Common myeloid progenitor, CD34-positive (primary cell): ENCODE data around the gene DCP2.

Experiments
- CTCF ChIA-PET: fragments of 350-600 bp; sonication (Branson Sonifier 250); formaldehyde crosslinking; loops from one replicate; lab custom pipeline; 2021; ENCODE audit warnings: antibody characterized with exemption; lab: Charles Lee
- POLR2A ChIA-PET: fragments of 350-600 bp; sonication (Branson Sonifier 250); formaldehyde crosslinking; loops from one replicate; lab custom pipeline; 2021; ENCODE audit warnings: antibody characterized with exemption; lab: Charles Lee
- DNase-seq, 3 donors: peaks; one replicate each; pipeline versions ENCODE4 v3.0.0 to v3.0.0-alpha.2; 2013
- H3K27ac ChIP-seq, 2 experiments: 1 replicate in 1 of 2; 2 replicates in 1 of 2; pipeline ENCODE4 v1.7.0; 2013; ENCODE audit warnings: inconsistent platforms in 2 of 2, low read length in 2 of 2, mild to moderate bottlenecking in 2 of 2, low read depth in 1 of 2, moderate library complexity in 1 of 2; ENCODE audit not compliant: severe bottlenecking in 2 of 2, insufficient read depth in 1 of 2, poor library complexity in 1 of 2
- H3K27me3 ChIP-seq, 5 experiments: replicated peaks in 2 of 5; 1 replicate in 3 of 5; 2 replicates in 2 of 5; pipeline versions ENCODE4 v1.6.1 to v1.7.0; 2013; ENCODE audit warnings: low read length in 4 of 5, mild to moderate bottlenecking in 2 of 5, moderate library complexity in 2 of 5, inconsistent platforms in 1 of 5; ENCODE audit not compliant: insufficient read depth in 5 of 5, control insufficient read depth in 4 of 5
- H3K36me3 ChIP-seq, 4 experiments: 1 replicate in 2 of 4; 2 replicates in 2 of 4; pipeline versions ENCODE4 v1.6.1 to v1.7.0; 2013; ENCODE audit warnings: low read length in 3 of 4, control low read depth in 1 of 4, mild to moderate bottlenecking in 1 of 4; ENCODE audit not compliant: control insufficient read depth in 4 of 4, insufficient read depth in 4 of 4
- H3K4me1 ChIP-seq, 4 experiments: 1 replicate in 3 of 4; 2 replicates in 1 of 4; pipeline versions ENCODE4 v1.6.1 to v1.7.1; 2013; ENCODE audit warnings: low read length in 3 of 4, mild to moderate bottlenecking in 3 of 4, control low read depth in 1 of 4, inconsistent platforms in 1 of 4, moderate library complexity in 1 of 4; ENCODE audit not compliant: control insufficient read depth in 4 of 4, insufficient read depth in 4 of 4; ENCODE audit errors: control extremely low read depth in 1 of 4
- H3K4me3 ChIP-seq, 7 experiments: 1 replicate in 4 of 7; 2 replicates in 3 of 7; pipeline versions ENCODE4 v1.5.1 to v1.7.0; 2013; ENCODE audit warnings: mild to moderate bottlenecking in 7 of 7, low read length in 6 of 7, moderate library complexity in 6 of 7, inconsistent platforms in 2 of 7, low read depth in 2 of 7, control low read depth in 1 of 7; ENCODE audit not compliant: insufficient read depth in 4 of 7, control insufficient read depth in 1 of 7; ENCODE audit errors: extremely low read depth in 1 of 7
- H3K9me3 ChIP-seq, 5 experiments: 1 replicate in 4 of 5; 2 replicates in 1 of 5; pipeline versions ENCODE4 v1.6.1 to v1.7.1; 2013; ENCODE audit warnings: low read length in 4 of 5, mild to moderate bottlenecking in 2 of 5, inconsistent platforms in 1 of 5, low read depth in 1 of 5, moderate library complexity in 1 of 5; ENCODE audit not compliant: control insufficient read depth in 4 of 5, insufficient read depth in 2 of 5; ENCODE audit errors: control extremely low read depth in 1 of 5
- WGBS: methylation state at CpG from one replicate; pipeline ENCODE4 v1.1.5; 2013; ENCODE audit not compliant: insufficient coverage; 5-methylcytosine and 5-hydroxymethylcytosine counted together

Gene DCP2

DNA sequence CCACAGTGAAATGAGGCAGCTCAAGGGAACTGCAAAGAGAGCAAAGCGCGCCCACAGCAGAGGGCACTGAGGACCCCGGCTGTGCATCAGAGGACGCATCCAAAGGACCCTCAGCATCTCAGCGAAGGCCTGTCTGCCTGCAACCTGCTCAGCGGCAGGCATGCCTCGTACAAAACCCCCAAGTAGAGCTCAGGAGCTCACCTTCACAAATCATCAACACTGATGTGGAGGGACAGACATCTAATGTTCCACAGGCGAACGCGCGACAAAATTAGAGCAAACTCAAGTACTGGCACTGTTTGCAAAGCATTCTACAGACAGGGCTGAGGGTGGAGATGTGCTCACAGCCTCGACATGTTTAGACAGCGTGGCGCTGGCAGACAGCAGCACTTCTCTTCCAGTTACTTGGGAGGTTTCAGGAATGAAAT is 81.0 kb downstream of the DCP2 start:
- H3K4me3 ChIP-seq: no peak overlapping the region
- no peaks in the 10 kb centered on the region for H3K9me3 ChIP-seq
- no peak for DNase-seq
- WGBS: 88% methylated on average over 14 of the region's 14 CpGs
- ChIA-PET POLR2A (no interaction called here), CTCF (no interaction called here)
- H3K27me3 ChIP-seq: peaks cover 0 to 5% (median 0%) of the 10 kb centered on the region in 5 experiments
- peaks cover 0 to 29% (median under 1%) of the 10 kb centered on the region in 4 experiments for H3K4me1 ChIP-seq
- no peaks in the 10 kb centered on the region for H3K36me3 ChIP-seq
- no peak overlapping the region for H3K27ac ChIP-seq

DNA sequence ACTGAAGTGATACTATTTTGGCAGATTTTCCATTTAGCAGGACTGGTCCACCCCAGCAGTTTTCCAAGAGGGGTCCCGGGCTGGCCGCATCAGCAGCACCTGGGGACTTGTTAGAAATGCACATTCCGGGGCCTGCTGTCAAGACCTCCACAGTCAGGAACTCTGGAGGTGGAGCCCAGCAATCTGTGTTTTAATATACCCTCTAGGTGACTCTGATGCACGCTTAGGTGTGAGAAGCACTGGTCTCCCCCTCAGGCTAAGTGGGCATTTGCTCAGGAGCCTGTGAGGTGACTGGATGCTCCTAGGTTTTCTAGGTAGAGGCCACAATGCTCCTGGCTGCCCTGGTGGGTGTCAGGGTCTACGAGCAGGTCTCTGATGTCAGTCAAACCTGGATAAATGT is 81.7 kb downstream of the DCP2 start:
- POLR2A ChIA-PET: no interaction called here
- Histone ChIP-seq H3K4me3 (no peak overlapping the region), H3K36me3 (no peaks in the 10 kb centered on the region), H3K27me3 (peaks cover 0 to 5% (median 0%) of the 10 kb centered on the region in 5 experiments), H3K9me3 (no peaks in the 10 kb centered on the region), H3K27ac (no peak overlapping the region), H3K4me1 (peaks cover 0 to 32% (median under 1%) of the 10 kb centered on the region in 4 experiments)
- no peak for DNase-seq
- CTCF ChIA-PET: no interaction called here
- 98% methylated on average over 5 of the region's 5 CpGs for WGBS

DNA sequence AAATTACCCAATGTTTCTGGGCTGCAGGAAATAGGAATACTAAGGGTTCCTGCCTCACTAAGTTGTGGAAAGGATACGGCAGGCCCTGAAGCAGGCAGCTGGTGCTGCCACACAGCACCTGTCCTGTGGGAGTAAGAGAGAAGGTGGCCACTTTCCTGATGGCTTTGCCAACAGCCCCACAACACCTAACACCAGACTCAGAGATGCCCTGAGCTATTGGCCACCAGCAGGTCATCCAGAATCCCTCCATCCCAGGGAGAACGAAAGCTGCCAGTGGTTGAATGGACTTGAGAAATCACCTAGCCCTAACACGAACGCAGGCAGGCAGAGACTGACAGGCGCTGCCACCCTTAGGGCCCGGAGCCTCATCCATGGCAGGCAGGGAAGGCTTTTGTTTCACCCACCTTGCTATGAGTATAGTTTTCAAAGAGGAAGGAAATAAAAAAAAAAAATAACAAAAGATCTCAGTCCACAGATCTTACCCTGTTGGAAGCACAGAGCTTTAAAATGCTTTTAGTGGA is 82.2 kb downstream of the DCP2 start:
- no peaks in the 10 kb centered on the region for H3K36me3 ChIP-seq
- H3K9me3 ChIP-seq: no peaks in the 10 kb centered on the region
- ChIA-PET POLR2A (no interaction called here), CTCF (interaction anchor here (1.3 kb wide), 1 partner anchor 9 kb away, joined by 4 read pairs; no protein-coding TSS in a partner anchor)
- no peak overlapping the region for H3K4me3 ChIP-seq
- H3K4me1 ChIP-seq: peaks cover 0 to 32% (median under 1%) of the 10 kb centered on the region in 4 experiments
- WGBS: 100% methylated on average over 1 of the region's 6 CpGs
- H3K27ac ChIP-seq: no peak overlapping the region
- no peak for DNase-seq
- H3K27me3 ChIP-seq: peaks cover 0 to 5% (median 0%) of the 10 kb centered on the region in 5 experiments

DNA sequence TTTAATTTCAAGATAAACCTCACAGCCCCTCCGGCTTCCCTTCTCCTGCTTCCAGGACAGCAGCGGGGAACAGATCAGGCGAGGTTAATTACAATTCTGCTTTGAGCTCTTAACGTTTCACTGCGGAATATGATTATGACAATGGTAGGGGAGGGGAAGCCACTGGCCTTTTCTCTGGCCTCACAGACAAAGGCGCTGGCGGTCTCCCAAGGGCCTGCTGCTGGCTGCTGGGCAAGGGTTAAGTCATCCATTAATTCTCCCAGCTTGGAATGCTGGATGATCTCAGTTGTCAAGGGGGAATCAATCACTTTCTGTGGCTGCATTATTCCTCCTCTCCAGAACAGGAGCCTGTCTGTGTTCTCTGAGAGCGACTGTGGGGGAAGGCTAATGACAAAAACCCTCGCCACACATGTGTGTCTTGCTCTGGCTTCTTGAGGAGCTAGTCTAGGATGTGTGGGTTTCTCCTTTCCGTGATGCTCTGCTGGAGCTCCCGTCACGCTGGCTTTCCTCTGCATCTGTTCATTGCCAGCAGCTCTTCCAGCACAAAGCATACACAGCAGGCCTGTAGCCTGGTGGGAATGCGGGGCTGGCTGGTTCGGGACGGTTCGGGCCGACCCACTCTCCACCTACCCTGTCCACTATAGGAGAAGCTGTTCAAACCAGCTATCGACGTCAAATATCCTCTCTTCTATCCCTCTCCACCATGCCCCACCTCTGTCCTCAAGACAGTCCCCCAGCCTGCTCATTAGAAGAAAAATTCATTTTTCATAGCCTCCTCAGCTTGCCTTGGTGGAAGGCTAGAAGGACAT is 82.8 kb downstream of the DCP2 start:
- ChIA-PET POLR2A (no interaction called here), CTCF (interaction anchor here (1.2 to 1.3 kb wide), 2 partner anchors 10 kb away, joined by 3 to 4 read pairs; no protein-coding TSS in a partner anchor)
- peaks cover 0 to 5% (median 0%) of the 10 kb centered on the region in 5 experiments for H3K27me3 ChIP-seq
- no peaks in the 10 kb centered on the region for H3K9me3 ChIP-seq
- DNase-seq: no peak
- 90% methylated on average over 12 of the region's 19 CpGs for WGBS
- H3K36me3 ChIP-seq: no peaks in the 10 kb centered on the region
- H3K4me1 ChIP-seq: peaks cover 0 to 32% (median under 1%) of the 10 kb centered on the region in 4 experiments
- no peak overlapping the region for H3K4me3 ChIP-seq
- no peak overlapping the region for H3K27ac ChIP-seq

DNA sequence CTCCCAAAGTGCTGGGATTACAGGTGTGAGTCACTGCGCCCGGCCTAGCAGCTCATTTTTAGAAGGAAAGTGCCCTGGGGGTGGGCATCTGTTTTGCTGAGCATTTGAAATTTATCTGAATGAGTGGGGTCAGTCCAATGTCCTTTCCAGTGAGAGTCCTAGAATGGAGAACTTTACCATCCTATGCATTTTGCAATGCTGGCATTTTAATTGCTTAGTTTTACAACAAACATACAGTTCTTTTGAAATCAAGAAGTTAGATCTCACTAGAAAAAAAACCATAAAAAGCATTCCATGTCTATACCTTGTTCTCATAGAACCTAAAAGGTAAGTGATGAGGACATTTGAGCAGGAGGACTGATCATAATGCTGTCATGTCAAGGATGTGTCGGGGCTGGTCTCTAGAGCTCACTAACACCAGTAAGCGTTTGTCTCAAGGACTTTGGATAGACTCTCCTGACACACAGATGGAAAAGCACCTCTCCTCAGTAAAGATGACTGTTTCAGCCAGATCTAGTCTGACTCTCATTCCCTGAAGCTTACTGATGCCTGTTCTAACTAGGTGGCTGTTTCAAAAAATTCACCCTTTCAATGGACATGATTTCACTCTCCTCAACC is 83.9 kb downstream of the DCP2 start:
- no peaks in the 10 kb centered on the region for H3K9me3 ChIP-seq
- DNase-seq: no peak
- H3K36me3 ChIP-seq: no peaks in the 10 kb centered on the region
- H3K4me3 ChIP-seq: no peak overlapping the region
- no peak overlapping the region for H3K27ac ChIP-seq
- H3K27me3 ChIP-seq: peaks cover 0 to 5% (median 0%) of the 10 kb centered on the region in 5 experiments
- H3K4me1 ChIP-seq: peaks cover 0 to 32% (median under 1%) of the 10 kb centered on the region in 4 experiments
- ChIA-PET POLR2A (no interaction called here), CTCF (interaction anchor here (1.2 kb wide), 1 partner anchor 9 kb away, joined by 3 read pairs; no protein-coding TSS in a partner anchor)
- 100% methylated on average over 4 of the region's 4 CpGs for WGBS

DNA sequence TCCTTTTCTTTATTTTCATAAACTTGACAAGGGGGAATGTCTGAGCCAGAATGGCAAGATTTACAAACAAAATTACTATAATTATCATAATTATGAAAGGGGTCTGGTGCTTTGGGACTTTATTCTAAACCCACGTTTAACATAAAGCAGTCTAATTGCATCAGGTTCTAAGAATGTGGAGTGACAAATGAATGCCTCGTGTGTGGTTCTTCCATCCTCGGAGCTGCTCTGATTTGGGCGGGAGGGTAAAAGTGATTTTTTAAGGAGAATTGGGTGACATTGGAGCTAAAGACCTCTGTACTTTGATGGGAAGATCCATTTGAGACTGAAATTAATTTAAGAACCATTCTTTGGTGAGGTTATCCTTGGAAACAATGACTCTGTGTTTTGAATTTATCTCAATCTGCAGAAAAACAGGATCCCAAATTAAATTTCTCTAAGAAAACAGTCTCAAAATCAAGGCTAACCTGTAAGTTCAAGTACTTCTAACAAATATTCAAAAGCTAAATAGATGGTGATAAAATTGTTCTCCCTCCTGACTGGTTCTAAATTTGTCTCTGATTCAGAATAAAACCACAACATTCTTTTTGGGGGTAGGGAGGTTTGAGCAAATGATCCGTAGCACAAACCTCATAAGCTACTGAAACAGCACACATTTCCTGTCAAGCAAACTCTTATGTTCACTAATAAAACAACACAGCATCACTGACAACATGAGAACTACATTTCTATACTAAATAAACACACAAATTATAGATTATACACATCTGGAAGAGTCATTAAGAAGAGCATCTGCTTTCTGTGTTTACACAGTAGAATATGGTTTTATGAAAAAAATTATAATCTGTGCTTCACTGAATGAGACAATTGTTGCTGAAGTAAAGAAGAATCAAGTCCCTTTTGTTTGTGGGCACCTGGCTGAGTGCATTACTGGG is 85.5 kb downstream of the DCP2 start:
- POLR2A ChIA-PET: no interaction called here
- WGBS: 100% methylated on average over 4 of the region's 5 CpGs
- CTCF ChIA-PET: no interaction called here
- DNase-seq: no peak
- H3K36me3 ChIP-seq: no peaks in the 10 kb centered on the region
- H3K4me3 ChIP-seq: no peak overlapping the region
- H3K9me3 ChIP-seq: no peaks in the 10 kb centered on the region
- H3K27ac ChIP-seq: no peak overlapping the region
- peaks cover 0 to 28% (median under 1%) of the 10 kb centered on the region in 4 experiments for H3K4me1 ChIP-seq
- peaks cover 0 to 5% (median 0%) of the 10 kb centered on the region in 5 experiments for H3K27me3 ChIP-seq
